ENCODE results near the gene LTBP2.

The LTBP2 gene

GRCh38 chr14:74569806-74570591 lies 42.0 kb downstream of the LTBP2 start:
- no peak for DNase-seq

GRCh38 chr14:74569387-74569786 lies 42.6 kb downstream of the LTBP2 start:
- DNase-seq = no peak

GRCh38 chr14:74568911-74569310 lies 43.1 kb downstream of the LTBP2 start:
- no peak for DNase-seq

GRCh38 chr14:74568380-74568649 lies 43.7 kb downstream of the LTBP2 start:
- DNase-seq = no peak

- no peak for DNase-seq
Observed at GRCh38 chr14:74567646-74568379, 44.2 kb downstream of the LTBP2 start.

GRCh38 chr14:74567219-74567618 lies 44.8 kb downstream of the LTBP2 start:
- DNase-seq = no peak

GRCh38 chr14:74566174-74567141 lies 45.6 kb downstream of the LTBP2 start:
- no peak for DNase-seq

- DNase-seq = no peak
Observed at GRCh38 chr14:74563586-74564159, 48.4 kb downstream of the LTBP2 start.

GRCh38 chr14:74563233-74563585 lies 48.8 kb downstream of the LTBP2 start:
- no peak for DNase-seq

- DNase-seq = no peak
Observed at GRCh38 chr14:74562515-74563232, 49.4 kb downstream of the LTBP2 start.

GRCh38 chr14:74558655-74559054 lies 53.4 kb downstream of the LTBP2 start:
- DNase-seq = no peak

- no peak for DNase-seq
Observed at GRCh38 chr14:74557691-74558090, 54.3 kb downstream of the LTBP2 start.

- no peak for DNase-seq
Observed at GRCh38 chr14:74555476-74556050, 56.5 kb downstream of the LTBP2 start.

- no peak for DNase-seq
Observed at GRCh38 chr14:74554742-74555362, 57.2 kb downstream of the LTBP2 start.

- no peak for DNase-seq
Observed at GRCh38 chr14:74552623-74553022, 59.4 kb downstream of the LTBP2 start.

GRCh38 chr14:74551431-74552371 lies 60.3 kb downstream of the LTBP2 start:
- DNase-seq = no peak

- no peak for DNase-seq
Observed at GRCh38 chr14:74551001-74551400, 61.0 kb downstream of the LTBP2 start.

GRCh38 chr14:74550071-74550470 lies 62.0 kb downstream of the LTBP2 start:
- DNase-seq = no peak

- DNase-seq = no peak
Observed at GRCh38 chr14:74549588-74549987, 62.4 kb downstream of the LTBP2 start.

- DNase-seq = no peak
Observed at GRCh38 chr14:74548881-74549280, 63.2 kb downstream of the LTBP2 start.

All from activated T-cell treated with anti-CD3 and anti-CD28 coated beads, Interleukin-2, amount 50 U/mL, for 48 hours (primary cell).